Measurements from ENCODE around the gene ABCA2.

ABCA2 gene

GRCh38 chr9:136974817-136975535 is 53.1 kb downstream of the ABCA2 start:
- TF ChIP-seq CTCF (IDR thresholded peaks at IDR 0.05), result no peak
- H3K4me2 ChIP-seq (ENCODE audit: low read length), result no peak overlapping the region
- H3K9ac ChIP-seq, result no peak overlapping the region
- no peak overlapping the region for H2AFZ ChIP-seq
- no peaks in the 10 kb centered on the region for H3K36me3 ChIP-seq (ENCODE audit: control insufficient read depth, insufficient read depth, low read length)
- no peaks in the 10 kb centered on the region for H3K79me2 ChIP-seq
- H3K27ac ChIP-seq, result no peak overlapping the region
- no peaks in the 10 kb centered on the region for H3K9me3 ChIP-seq (ENCODE audit: control insufficient read depth, low read length)
- no peaks in the 10 kb centered on the region for H3K27me3 ChIP-seq (ENCODE audit: control insufficient read depth, insufficient read depth, low read length)
- no peaks in the 10 kb centered on the region for H3K4me1 ChIP-seq
- H3K4me3 ChIP-seq (ENCODE audit: low read depth, low read length), result no peak overlapping the region

GRCh38 chr9:136973618-136974617 is 54.1 kb downstream of the ABCA2 start:
- no peak overlapping the region for H3K9ac ChIP-seq
- H3K4me3 ChIP-seq (ENCODE audit: low read depth, low read length), result no peak overlapping the region
- TF ChIP-seq CTCF (IDR thresholded peaks at IDR 0.05), result no peak
- no peaks in the 10 kb centered on the region for H3K36me3 ChIP-seq (ENCODE audit: control insufficient read depth, insufficient read depth, low read length)
- no peaks in the 10 kb centered on the region for H3K4me1 ChIP-seq
- no peak overlapping the region for H3K27ac ChIP-seq
- H2AFZ ChIP-seq, result no peak overlapping the region
- H3K9me3 ChIP-seq (ENCODE audit: control insufficient read depth, low read length), result no peaks in the 10 kb centered on the region
- H3K79me2 ChIP-seq, result no peaks in the 10 kb centered on the region
- H3K4me2 ChIP-seq (ENCODE audit: low read length), result no peak overlapping the region
- no peaks in the 10 kb centered on the region for H3K27me3 ChIP-seq (ENCODE audit: control insufficient read depth, insufficient read depth, low read length)

- no peak overlapping the region for H3K4me2 ChIP-seq (ENCODE audit: low read length)
- H3K27me3 ChIP-seq (ENCODE audit: control insufficient read depth, insufficient read depth, low read length), result no peaks in the 10 kb centered on the region
- H3K9ac ChIP-seq, result no peak overlapping the region
Observed at GRCh38 chr9:136972743-136973142, 55.3 kb downstream of the ABCA2 start.

GRCh38 chr9:136972335-136972734 is 55.7 kb downstream of the ABCA2 start:
- H3K36me3 ChIP-seq (ENCODE audit: control insufficient read depth, insufficient read depth, low read length), result no peaks in the 10 kb centered on the region
- H3K9me3 ChIP-seq (ENCODE audit: control insufficient read depth, low read length), result no peaks in the 10 kb centered on the region
- H3K4me2 ChIP-seq (ENCODE audit: low read length), result no peak overlapping the region
- no peak overlapping the region for H3K4me3 ChIP-seq (ENCODE audit: low read depth, low read length)
- no peak overlapping the region for H2AFZ ChIP-seq
- no peak for TF ChIP-seq CTCF (IDR thresholded peaks at IDR 0.05)
- H3K27ac ChIP-seq, result no peak overlapping the region
- no peak overlapping the region for H3K9ac ChIP-seq
- H3K4me1 ChIP-seq, result no peaks in the 10 kb centered on the region
- H3K27me3 ChIP-seq (ENCODE audit: control insufficient read depth, insufficient read depth, low read length), result no peaks in the 10 kb centered on the region
- no peaks in the 10 kb centered on the region for H3K79me2 ChIP-seq

More at GRCh38 chr9:136972743-136973142, 55.3 kb downstream of the ABCA2 start:
- Histone ChIP-seq H2AFZ (no peak overlapping the region), H3K27ac (no peak overlapping the region), H3K4me3 (ENCODE audit: low read depth, low read length) (no peak overlapping the region), H3K36me3 (ENCODE audit: control insufficient read depth, insufficient read depth, low read length) (no peaks in the 10 kb centered on the region), H3K79me2 (no peaks in the 10 kb centered on the region), H3K4me1 (no peaks in the 10 kb centered on the region), H3K9me3 (ENCODE audit: control insufficient read depth, low read length) (no peaks in the 10 kb centered on the region)
- no peak for TF ChIP-seq CTCF (IDR thresholded peaks at IDR 0.05)

All from parathyroid adenoma (tissue), 2 donors.